HG03520 (cell line): ENCODE data around the gene GPR155.
"Not testable (repeated sequence)": the region's sequence is repeated elsewhere in the genome, so short reads cannot be mapped to it uniquely, and the experiment has no call there.

ENCODE experiments used
- ATAC-seq: cut with Tn5 transposase; IDR thresholded peaks from one replicate; pipeline ENCODE4 v1.9.1; 2021; ENCODE audit warnings: mild to moderate bottlenecking, moderate library complexity; ENCODE audit not compliant: unreplicated experiment

GPR155 gene

GRCh38 chr2:174491947-174492346 lies 5.1 kb upstream of the GPR155 start:
- ATAC-seq = no peak

DNA sequence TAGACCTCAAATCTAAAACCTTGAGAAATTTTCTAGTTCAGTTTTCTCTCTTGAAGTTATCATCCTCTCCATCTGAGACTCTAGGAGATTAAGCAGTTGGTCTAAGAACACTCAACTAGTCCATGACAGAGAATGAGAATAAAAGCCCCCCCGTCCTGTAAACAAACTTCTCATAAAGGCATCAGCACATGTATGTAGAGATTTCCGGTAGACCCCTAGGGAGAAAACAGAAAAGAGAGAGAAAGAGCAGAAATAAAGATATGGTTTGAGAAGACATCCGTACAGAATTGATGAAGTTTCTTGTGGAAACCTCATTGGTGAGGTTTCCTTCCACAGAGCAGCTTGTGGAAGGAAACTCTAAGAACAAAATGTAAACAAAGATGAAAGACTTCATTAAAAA lies 3.2 kb upstream of the GPR155 start:
- no peak for ATAC-seq

DNA sequence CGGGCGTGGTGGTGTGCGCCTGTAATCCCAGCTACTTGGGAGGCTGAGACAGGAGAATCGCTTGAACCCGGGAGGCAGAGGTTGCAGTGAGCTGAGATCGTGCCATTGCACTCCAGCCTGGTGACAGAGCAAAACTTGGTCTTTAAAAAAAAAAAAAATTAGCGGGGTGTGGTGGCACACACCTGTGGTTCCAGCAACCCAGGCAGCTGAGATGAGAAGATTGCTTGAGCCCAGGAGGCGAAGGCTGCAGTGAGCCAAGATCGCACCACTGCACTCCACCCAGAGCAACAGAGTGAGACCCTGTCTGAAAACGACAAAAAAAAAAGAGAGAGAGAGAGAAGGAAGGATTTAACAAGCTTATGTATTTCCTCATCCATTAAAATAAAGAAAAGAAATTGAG lies 2.7 kb upstream of the GPR155 start:
- ATAC-seq = not testable (repeated sequence)

GRCh38 chr2:174487820-174488162 lies 962 bp upstream of the GPR155 start:
- no peak for ATAC-seq

GRCh38 chr2:174487108-174487819 lies 435 bp upstream of the GPR155 start:
- ATAC-seq = peak; percentile 85

- peak; percentile 22 for ATAC-seq
Measured at GRCh38 chr2:174485788-174486562, 854 bp downstream of the GPR155 start.

GRCh38 chr2:174485045-174485444 lies 1.8 kb downstream of the GPR155 start:
- ATAC-seq = not testable (repeated sequence)

GRCh38 chr2:174484573-174484972 lies 2.3 kb downstream of the GPR155 start:
- ATAC-seq = no peak

- no peak for ATAC-seq
Measured at GRCh38 chr2:174482854-174483253, 4.0 kb downstream of the GPR155 start.

DNA sequence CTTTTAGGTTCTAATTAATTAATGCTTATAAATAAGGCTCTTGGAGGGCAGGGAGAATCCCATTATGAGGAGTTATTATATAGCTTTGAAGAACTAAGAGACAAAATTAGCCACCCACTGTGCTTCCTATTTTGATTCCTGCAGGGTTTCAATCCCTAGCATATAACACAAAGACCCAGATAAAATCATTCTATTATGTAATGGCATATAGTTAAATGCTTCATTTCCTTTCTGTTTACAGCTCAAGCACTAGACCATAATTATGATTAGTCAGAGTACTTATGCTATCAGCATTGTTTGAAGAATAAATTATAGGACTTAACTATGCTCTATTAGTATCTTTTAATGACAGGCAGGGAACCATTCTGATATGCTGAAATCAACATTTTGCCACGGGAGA lies 9.1 kb downstream of the GPR155 start:
- no peak for ATAC-seq

DNA sequence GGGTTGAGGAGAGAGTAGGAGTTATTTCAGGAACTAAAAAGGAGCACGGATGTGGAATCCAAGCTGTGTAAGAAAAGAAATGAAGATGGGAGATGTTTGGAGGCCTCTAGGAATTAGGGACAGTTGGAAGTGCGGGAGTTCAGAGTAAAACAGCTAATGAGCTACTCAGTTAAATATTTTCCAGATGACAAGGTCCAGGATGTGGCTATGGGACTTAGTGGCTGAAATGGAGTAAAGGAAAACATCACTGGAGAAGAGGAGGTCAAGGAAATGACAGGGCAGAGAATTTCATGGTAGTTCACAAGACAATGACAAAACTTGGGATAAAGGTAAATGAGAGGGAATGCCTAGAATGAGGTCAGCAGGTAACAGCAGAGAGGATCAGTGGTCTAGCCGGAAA lies 13.0 kb downstream of the GPR155 start:
- no peak for ATAC-seq

DNA sequence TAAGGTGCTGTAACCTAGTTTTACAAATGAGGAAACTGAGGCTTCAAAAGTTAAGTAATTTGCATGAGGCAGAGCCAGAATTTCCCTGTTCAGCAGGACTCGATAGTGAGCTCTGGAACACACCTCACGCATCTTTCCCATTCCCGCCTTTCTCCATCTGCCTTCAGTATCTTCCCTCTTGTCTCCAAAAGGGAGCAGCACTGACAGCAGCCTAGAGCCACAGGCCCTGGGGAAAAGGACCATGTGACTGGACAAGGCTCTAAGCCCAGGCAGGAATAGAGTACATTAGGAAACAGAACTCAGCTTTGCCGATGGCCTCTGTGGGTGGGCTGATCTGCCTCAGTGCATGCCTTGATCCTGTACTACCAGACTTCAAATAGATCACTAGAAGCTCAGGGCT lies 21.5 kb downstream of the GPR155 start:
- ATAC-seq = no peak

- no peak for ATAC-seq
Measured at GRCh38 chr2:174461221-174461620, 25.6 kb downstream of the GPR155 start.

- ATAC-seq = no peak
Measured at GRCh38 chr2:174454566-174454965, 32.3 kb downstream of the GPR155 start.

GRCh38 chr2:174450021-174450816 lies 36.6 kb downstream of the GPR155 start:
- no peak for ATAC-seq

DNA sequence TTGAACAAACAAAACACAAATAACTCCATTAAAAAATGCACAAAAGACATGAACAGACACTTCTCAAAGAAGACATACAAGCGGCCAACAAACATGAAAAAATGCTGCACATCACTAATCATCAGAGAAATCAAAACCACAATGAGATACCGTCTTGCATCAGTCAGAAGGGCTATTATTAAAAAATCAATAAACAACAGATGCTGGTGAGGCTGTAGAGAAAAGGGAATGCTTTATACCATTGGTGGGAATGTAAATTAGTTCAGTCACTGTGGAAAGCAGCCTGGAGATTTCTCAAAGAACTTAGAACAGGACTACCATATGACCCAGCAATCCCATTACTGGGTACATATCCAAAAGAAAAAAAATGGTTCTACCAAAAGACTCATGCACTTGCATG lies 37.8 kb downstream of the GPR155 start:
- ATAC-seq = no peak

GRCh38 chr2:174446531-174446930 lies 40.3 kb downstream of the GPR155 start:
- no peak for ATAC-seq

DNA sequence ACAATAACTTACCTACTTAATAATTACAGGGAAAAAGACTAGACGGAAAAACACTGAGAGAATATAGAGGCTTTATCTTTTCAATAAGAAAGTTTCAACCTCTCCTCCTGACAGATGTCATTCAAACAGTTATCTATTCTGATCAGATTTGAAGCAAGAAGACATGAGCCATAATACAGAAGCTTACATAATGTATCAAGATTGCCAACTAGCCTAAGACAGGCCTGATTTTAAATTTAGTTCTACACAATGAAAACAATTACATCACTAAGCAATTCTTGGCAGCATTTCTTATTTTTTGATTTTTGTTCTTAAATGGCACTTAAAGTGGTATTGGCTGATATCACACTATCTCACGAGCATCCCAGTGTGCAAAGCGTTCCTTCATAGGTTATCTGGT lies 41.6 kb downstream of the GPR155 start:
- no peak for ATAC-seq

DNA sequence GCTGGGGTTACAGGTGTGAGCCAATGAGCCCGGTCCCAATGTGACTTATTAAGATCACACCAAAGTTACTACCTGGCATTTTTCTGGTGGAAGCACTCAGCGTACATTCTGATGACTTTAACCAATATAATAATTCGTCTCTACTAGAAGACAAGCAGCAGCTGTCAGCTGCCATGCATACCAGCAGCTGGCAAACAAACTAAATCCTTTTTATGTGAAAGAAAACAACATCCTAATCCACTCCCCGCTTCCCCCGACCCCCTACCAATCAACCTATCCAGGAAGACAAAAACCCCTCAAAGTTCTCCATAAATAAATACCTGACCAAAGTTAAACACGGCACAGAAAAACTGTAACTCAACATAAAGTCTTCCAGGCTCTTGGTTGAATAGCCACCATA lies 42.1 kb downstream of the GPR155 start:
- ATAC-seq = no peak

GRCh38 chr2:174442546-174443510 lies 44.0 kb downstream of the GPR155 start:
- ATAC-seq = no peak

GRCh38 chr2:174439950-174440349 lies 46.9 kb downstream of the GPR155 start:
- no peak for ATAC-seq
